NCI-H446 treated with DMSO at 0.1 percent for 48 hours (cell line): ENCODE measurements around the gene KRTAP10-2.
A peak's percentile ranks its signal among the peaks of the same experiment; 100 is the strongest.
"Not testable (repeated sequence)": the region's sequence is repeated elsewhere in the genome, so short reads cannot be mapped to it uniquely, and the experiment has no call there.

Experiments
- DNase-seq: peaks from one replicate; lab custom pipeline; 2025; lab: John Stamatoyannopoulos, UW

KRTAP10-2 gene

GRCh38 chr21:44513389-44514217 is 37.7 kb downstream of the KRTAP10-2 start:
- DNase-seq: no peak

- no peak for DNase-seq
These were observed 38.6 kb downstream of the KRTAP10-2 start for GRCh38 chr21:44512496-44513388.

- DNase-seq: no peak
These were observed 39.4 kb downstream of the KRTAP10-2 start for GRCh38 chr21:44511938-44512275.

- no peak for DNase-seq
These were observed 39.9 kb downstream of the KRTAP10-2 start for GRCh38 chr21:44511219-44511937.

GRCh38 chr21:44510508-44511218 is 40.6 kb downstream of the KRTAP10-2 start:
- DNase-seq: no peak

- DNase-seq: no peak
These were observed 41.2 kb downstream of the KRTAP10-2 start for GRCh38 chr21:44510109-44510507.

- peak; percentile 29 for DNase-seq
These were observed 41.8 kb downstream of the KRTAP10-2 start for GRCh38 chr21:44509539-44509938.

- no peak for DNase-seq
These were observed 42.4 kb downstream of the KRTAP10-2 start for GRCh38 chr21:44508711-44509445.

- DNase-seq: no peak
These were observed 42.9 kb downstream of the KRTAP10-2 start for GRCh38 chr21:44508426-44508710.

- DNase-seq: no peak
These were observed 43.5 kb downstream of the KRTAP10-2 start for GRCh38 chr21:44507673-44508425.

GRCh38 chr21:44506279-44507255 is 44.7 kb downstream of the KRTAP10-2 start:
- DNase-seq: no peak

- no peak for DNase-seq
These were observed 45.5 kb downstream of the KRTAP10-2 start for GRCh38 chr21:44505673-44506278.

GRCh38 chr21:44503901-44504399 is 47.4 kb downstream of the KRTAP10-2 start:
- no peak for DNase-seq

- DNase-seq: not testable (repeated sequence)
These were observed 48.1 kb downstream of the KRTAP10-2 start for GRCh38 chr21:44503006-44503889.

- no peak for DNase-seq
These were observed 48.9 kb downstream of the KRTAP10-2 start for GRCh38 chr21:44502171-44502958.
